NT2/D1 (cell line): ENCODE measurements around the gene LCNL1.

Source experiments
- DNase-seq: peaks from one replicate; pipeline ENCODE4 v3.0.0-alpha.2; 2011; ENCODE audit warnings: low read depth, low spot score
- H3K27me3 ChIP-seq: 2 replicates; pipeline ENCODE4 v1.6.0; 2011; ENCODE audit warnings: mild to moderate bottlenecking; ENCODE audit not compliant: insufficient read length, insufficient read depth
- H3K36me3 ChIP-seq: 2 replicates; pipeline ENCODE4 v1.6.1; 2011; ENCODE audit warnings: mild to moderate bottlenecking, low read length, mixed read lengths; ENCODE audit not compliant: insufficient read depth, insufficient read length
- H3K4me1 ChIP-seq: 2 replicates; pipeline ENCODE4 v1.5.1; 2011; ENCODE audit not compliant: insufficient read depth, insufficient read length
- H3K4me3 ChIP-seq: 2 replicates; pipeline ENCODE4 v1.5.1; 2011; ENCODE audit warnings: low read depth; ENCODE audit not compliant: insufficient read length
- H3K9ac ChIP-seq: 2 replicates; pipeline ENCODE4 v1.6.0; 2011; ENCODE audit warnings: low read depth; ENCODE audit not compliant: insufficient read length
- H3K9me3 ChIP-seq: 2 replicates; pipeline ENCODE4 v1.5.1; 2011; ENCODE audit warnings: mild to moderate bottlenecking, low read length; ENCODE audit not compliant: insufficient read depth
- SUZ12 ChIP-seq: IDR thresholded peaks from 2 replicates; pipeline ENCODE4 v1.6.1; 2011; ENCODE audit not compliant: insufficient read length, insufficient read depth; ENCODE audit errors: extremely low read depth
- YY1 ChIP-seq: IDR thresholded peaks from 2 replicates; pipeline ENCODE4 v1.6.1; 2011; ENCODE audit not compliant: insufficient read length, insufficient read depth
- ZNF274 ChIP-seq: IDR thresholded peaks from 2 replicates; pipeline ENCODE4 v1.6.1; 2011; ENCODE audit warnings: mild to moderate bottlenecking, low read depth, low read length

The LCNL1 gene

GRCh38 chr9:137021568-137021978 lies 38.8 kb downstream of the LCNL1 start:
- H3K9me3 ChIP-seq, result no peaks in the 10 kb centered on the region
- H3K36me3 ChIP-seq, result peaks cover 5% of the 10 kb centered on the region
- DNase-seq, result no peak
- TF ChIP-seq YY1, result no peak
- TF ChIP-seq ZNF274, result no peak
- no peak for TF ChIP-seq SUZ12
- no peak overlapping the region for H3K4me3 ChIP-seq
- peaks cover 9% of the 10 kb centered on the region for H3K27me3 ChIP-seq
- no peak overlapping the region for H3K9ac ChIP-seq
- H3K4me1 ChIP-seq, result peaks cover 29% of the 10 kb centered on the region

GRCh38 chr9:137021979-137022661 lies 39.3 kb downstream of the LCNL1 start:
- Histone ChIP-seq H3K9ac (no peak overlapping the region), H3K9me3 (no peaks in the 10 kb centered on the region), H3K4me3 (no peak overlapping the region), H3K27me3 (peaks cover 14% of the 10 kb centered on the region), H3K36me3 (no peaks in the 10 kb centered on the region), H3K4me1 (peaks cover 33% of the 10 kb centered on the region)
- TF ChIP-seq YY1, result no peak
- TF ChIP-seq ZNF274, result no peak
- no peak for TF ChIP-seq SUZ12
- DNase-seq, result peak; percentile 84

GRCh38 chr9:137022662-137023008 lies 39.8 kb downstream of the LCNL1 start:
- Histone ChIP-seq H3K4me1 (peaks cover 38% of the 10 kb centered on the region), H3K9me3 (no peaks in the 10 kb centered on the region), H3K4me3 (no peak overlapping the region), H3K27me3 (peaks cover 20% of the 10 kb centered on the region), H3K9ac (no peak overlapping the region), H3K36me3 (no peaks in the 10 kb centered on the region)
- DNase-seq, result no peak
- TF ChIP-seq YY1 (no peak), ZNF274 (no peak), SUZ12 (no peak)

GRCh38 chr9:137023157-137023556 lies 40.4 kb downstream of the LCNL1 start:
- Histone ChIP-seq H3K4me3 (no peak overlapping the region), H3K9me3 (no peaks in the 10 kb centered on the region), H3K27me3 (peaks cover 21% of the 10 kb centered on the region), H3K9ac (peak overlapping the region; percentile 45), H3K36me3 (no peaks in the 10 kb centered on the region), H3K4me1 (peaks cover 39% of the 10 kb centered on the region)
- no peak for DNase-seq
- TF ChIP-seq SUZ12 (no peak), YY1 (no peak), ZNF274 (no peak)

GRCh38 chr9:137023583-137023991 lies 40.8 kb downstream of the LCNL1 start:
- Histone ChIP-seq H3K36me3 (no peaks in the 10 kb centered on the region), H3K27me3 (peaks cover 24% of the 10 kb centered on the region), H3K4me3 (no peak overlapping the region), H3K9me3 (no peaks in the 10 kb centered on the region), H3K4me1 (peaks cover 42% of the 10 kb centered on the region), H3K9ac (peak overlapping the region; percentile 45)
- DNase-seq, result no peak
- TF ChIP-seq ZNF274 (no peak), YY1 (no peak), SUZ12 (no peak)

GRCh38 chr9:137025517-137025966 lies 42.7 kb downstream of the LCNL1 start:
- TF ChIP-seq ZNF274, result no peak
- TF ChIP-seq YY1, result no peak
- TF ChIP-seq SUZ12, result no peak
- peak overlapping the region; percentile 32 for H3K9ac ChIP-seq
- DNase-seq, result no peak
- H3K27me3 ChIP-seq, result peaks cover 34% of the 10 kb centered on the region
- no peaks in the 10 kb centered on the region for H3K9me3 ChIP-seq
- H3K4me1 ChIP-seq, result peaks cover 50% of the 10 kb centered on the region
- no peak overlapping the region for H3K4me3 ChIP-seq
- H3K36me3 ChIP-seq, result no peaks in the 10 kb centered on the region

GRCh38 chr9:137026384-137026783 lies 43.6 kb downstream of the LCNL1 start:
- DNase-seq, result no peak
- TF ChIP-seq ZNF274 (no peak), YY1 (no peak), SUZ12 (no peak)
- Histone ChIP-seq H3K9me3 (no peaks in the 10 kb centered on the region), H3K4me1 (peaks cover 47% of the 10 kb centered on the region), H3K36me3 (no peaks in the 10 kb centered on the region), H3K4me3 (no peak overlapping the region), H3K27me3 (peaks cover 34% of the 10 kb centered on the region), H3K9ac (no peak overlapping the region)

GRCh38 chr9:137026828-137027227 lies 44.0 kb downstream of the LCNL1 start:
- Histone ChIP-seq H3K4me3 (no peak overlapping the region), H3K4me1 (peaks cover 47% of the 10 kb centered on the region), H3K27me3 (peaks cover 34% of the 10 kb centered on the region), H3K36me3 (no peaks in the 10 kb centered on the region), H3K9me3 (no peaks in the 10 kb centered on the region), H3K9ac (peak overlapping the region; percentile 72)
- no peak for DNase-seq
- TF ChIP-seq YY1 (no peak), ZNF274 (no peak), SUZ12 (no peak)
